IMR-90 (cell line): Measurements from ENCODE around the gene RNF180.

ENCODE experiments used
- CTCF ChIP-seq: conservative IDR thresholded peaks from 2 replicates; pipeline ENCODE4 v1.5.1; 2012; ENCODE audit warnings: mild to moderate bottlenecking, low read depth, low read length, improper control_type of control experiment
- POLR2A ChIP-seq: IDR thresholded peaks from 2 replicates; pipeline ENCODE4 v1.6.1; 2012; ENCODE audit warnings: mild to moderate bottlenecking, low read depth, low read length

GRCh38 chr5:64163135-64163534 is 2.5 kb upstream of the RNF180 start:
- TF ChIP-seq POLR2A (no peak), CTCF (no peak)
